Lower lobe of right lung (tissue), 2 donors: ENCODE measurements around the gene KLF9. TPM values are rescaled to one million over a fixed set of nuclear protein-coding genes. Genes with fewer than 3 reads are reported as not detected.

Source experiments
- ATAC-seq, 2 donors: fragments of 200-7000 bp; cut with Tn5 transposase; one replicate each; pipeline ENCODE4 v1.9.1; 2020 to 2022; ENCODE audit warnings: mild to moderate bottlenecking in 2 of 2, moderate library complexity in 2 of 2
- DNase-seq: peaks from one replicate; pipeline ENCODE4 v3.0.0-alpha.2; 2020
- H3K27ac ChIP-seq: fragments of 200-600 bp; one replicate; pipeline ENCODE4 v1.8.0; 2022
- H3K27me3 ChIP-seq: fragments of 200-600 bp; one replicate; pipeline ENCODE4 v1.8.0; 2022; ENCODE audit warnings: low read depth
- H3K36me3 ChIP-seq: fragments of 200-600 bp; one replicate; pipeline ENCODE4 v1.8.0; 2022; ENCODE audit warnings: mild to moderate bottlenecking
- H3K4me1 ChIP-seq: fragments of 200-600 bp; one replicate; pipeline ENCODE4 v1.8.0; 2022
- H3K4me3 ChIP-seq: fragments of 200-600 bp; one replicate; pipeline ENCODE4 v1.8.0; 2022; ENCODE audit warnings: mild to moderate bottlenecking
- H3K9me3 ChIP-seq: fragments of 200-600 bp; one replicate; pipeline ENCODE4 v1.8.0; 2022
- CTCF ChIP-seq: fragments of 200-600 bp; IDR thresholded peaks from one replicate; pipeline ENCODE4 v1.8.0; 2022; ENCODE audit warnings: antibody characterized with exemption, mild to moderate bottlenecking
- intact Hi-C: fragments of 100-400 bp; cut with DNase I; formaldehyde crosslinking; loops from one replicate; pipeline ENCODE4 v1.11.0; 2022
- total RNA-seq: library from RNA; stranded (reverse); fragmentation: NEBNext Ultra II Directional; extraction: Animal tissue kit (Norgen Biotek cat#: 25700); gene quantifications from one replicate; pipeline ENCODE4 v1.2.1, GENCODE V29; 2021
- donor health status: DM: no; HTN: yes; CAD: no; lungs with severe emphysema.

The KLF9 gene
- total RNA-seq, 1 donor from 2014 or later = 76.9 TPM

- TF ChIP-seq CTCF = no peak
These were observed 37.9 kb upstream of the KLF9 start for GRCh38 chr9:70452365-70452764.

DNA sequence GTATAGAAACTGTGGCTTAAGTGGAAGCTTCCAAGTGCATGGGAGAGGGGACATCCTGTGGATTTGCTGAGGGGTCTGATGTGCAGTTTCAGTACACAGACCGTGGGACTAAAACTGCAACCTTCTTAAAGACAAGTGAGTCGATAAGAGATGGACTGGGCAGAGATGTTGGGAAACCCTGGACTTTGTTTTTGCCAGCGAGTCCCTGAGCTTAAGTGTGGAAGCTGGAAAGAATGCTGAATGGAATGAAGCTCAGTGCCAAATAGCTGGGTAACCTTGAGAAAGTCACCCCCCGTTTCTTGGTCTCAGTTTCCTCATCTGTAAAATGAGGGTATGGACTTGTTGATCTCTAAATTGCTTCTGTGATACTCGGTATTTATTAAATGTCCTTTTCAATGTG lies 37.3 kb upstream of the KLF9 start:
- DNase-seq (no peak), ATAC-seq (no peak)
- Histone ChIP-seq H3K4me1 (no peaks in the 10 kb centered on the region), H3K4me3 (no peak overlapping the region), H3K36me3 (no peaks in the 10 kb centered on the region), H3K27me3 (no peaks in the 10 kb centered on the region), H3K27ac (no peak overlapping the region), H3K9me3 (no peaks in the 10 kb centered on the region)
- TF ChIP-seq CTCF = no peak
- intact Hi-C loops = no loop called here

More at GRCh38 chr9:70452365-70452764, 37.9 kb upstream of the KLF9 start:
- H3K27ac ChIP-seq = no peak overlapping the region
- no peaks in the 10 kb centered on the region for H3K36me3 ChIP-seq
- no peaks in the 10 kb centered on the region for H3K4me1 ChIP-seq
- DNase-seq = no peak
- no peaks in the 10 kb centered on the region for H3K27me3 ChIP-seq
- H3K9me3 ChIP-seq = no peaks in the 10 kb centered on the region
- ATAC-seq = no peak
- intact Hi-C loops = no loop called here
- H3K4me3 ChIP-seq = no peak overlapping the region

GRCh38 chr9:70450738-70451137 lies 36.3 kb upstream of the KLF9 start:
- no peaks in the 10 kb centered on the region for H3K27me3 ChIP-seq
- H3K4me1 ChIP-seq = no peaks in the 10 kb centered on the region
- intact Hi-C loops = no loop called here
- H3K27ac ChIP-seq = no peak overlapping the region
- DNase-seq (no peak), ATAC-seq (no peak)
- H3K9me3 ChIP-seq = no peaks in the 10 kb centered on the region
- no peak for TF ChIP-seq CTCF
- no peaks in the 10 kb centered on the region for H3K36me3 ChIP-seq
- no peak overlapping the region for H3K4me3 ChIP-seq

- H3K4me1 ChIP-seq = no peaks in the 10 kb centered on the region
- no peak overlapping the region for H3K27ac ChIP-seq
- no peaks in the 10 kb centered on the region for H3K27me3 ChIP-seq
- no peak for ATAC-seq
- no peak for DNase-seq
- H3K36me3 ChIP-seq = no peaks in the 10 kb centered on the region
- TF ChIP-seq CTCF = no peak
- intact Hi-C loops = no loop called here
- H3K4me3 ChIP-seq = no peak overlapping the region
- H3K9me3 ChIP-seq = no peaks in the 10 kb centered on the region
These were observed 35.0 kb upstream of the KLF9 start for GRCh38 chr9:70449461-70449860.

- no peaks in the 10 kb centered on the region for H3K36me3 ChIP-seq
- no peak overlapping the region for H3K27ac ChIP-seq
- H3K9me3 ChIP-seq = no peaks in the 10 kb centered on the region
- no peak for DNase-seq
- no peaks in the 10 kb centered on the region for H3K27me3 ChIP-seq
- no peak for ATAC-seq
- H3K4me3 ChIP-seq = no peak overlapping the region
- no peak for TF ChIP-seq CTCF
- intact Hi-C loops = no loop called here
- no peaks in the 10 kb centered on the region for H3K4me1 ChIP-seq
These were observed 34.5 kb upstream of the KLF9 start for GRCh38 chr9:70448919-70449318.

DNA sequence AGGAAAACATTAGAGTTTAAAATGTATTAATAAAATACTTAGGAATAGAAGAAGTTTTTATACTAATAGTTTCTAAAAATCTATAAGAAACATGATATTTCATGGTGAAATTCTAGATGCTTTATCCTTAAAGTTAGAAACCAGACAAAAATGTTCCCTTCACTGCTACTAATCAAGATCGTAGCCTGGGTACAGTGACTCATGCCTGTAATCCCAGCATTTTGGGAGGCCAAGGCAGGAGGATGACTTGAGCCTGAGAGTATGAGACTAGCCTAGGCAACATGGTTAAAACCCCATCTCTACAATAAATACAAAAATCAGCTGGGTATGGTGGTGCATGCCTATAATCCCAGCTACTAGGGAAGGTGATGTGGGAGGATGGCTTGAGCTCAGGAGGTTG lies 30.4 kb upstream of the KLF9 start:
- TF ChIP-seq CTCF = no peak
- no peaks in the 10 kb centered on the region for H3K9me3 ChIP-seq
- no peak for ATAC-seq
- H3K4me3 ChIP-seq = no peak overlapping the region
- DNase-seq = no peak
- no peaks in the 10 kb centered on the region for H3K27me3 ChIP-seq
- intact Hi-C loops = no loop called here
- H3K36me3 ChIP-seq = no peaks in the 10 kb centered on the region
- H3K27ac ChIP-seq = no peak overlapping the region
- H3K4me1 ChIP-seq = peaks cover 9% of the 10 kb centered on the region
